Activated CD8-positive, alpha-beta memory T cell treated with anti-CD3 and anti-CD28 coated beads for 4 hours (primary cell): ENCODE data around the gene OVCH1.
"Not testable (repeated sequence)": the region's sequence is repeated elsewhere in the genome, so short reads cannot be mapped to it uniquely, and the experiment has no call there.

Experiments
- DNase-seq, 2 donors: peaks; one replicate each; pipeline ENCODE4 v3.0.0-alpha.2; 2020; ENCODE audit warnings: low read depth in 2 of 2

The OVCH1 gene

DNA sequence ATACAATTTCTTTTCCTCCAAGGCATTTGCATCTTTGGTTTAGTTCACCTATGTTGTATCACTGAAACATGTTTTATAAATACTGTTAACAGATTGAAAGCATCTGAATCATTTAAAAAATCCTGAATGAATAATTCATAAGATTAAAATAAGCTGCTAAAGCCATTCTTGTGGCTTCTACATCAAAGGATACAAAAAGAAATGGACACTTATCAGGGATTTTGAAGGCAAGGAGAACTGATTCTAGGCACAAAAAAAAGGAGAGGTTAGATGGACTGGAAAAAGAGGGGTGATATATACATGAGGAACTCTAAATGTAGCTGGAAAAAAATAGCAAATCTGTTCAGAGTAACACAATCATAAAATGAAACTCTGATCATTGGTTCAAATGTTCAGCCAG, 5.8 kb upstream of the OVCH1 start:
- DNase-seq = no peak

DNA sequence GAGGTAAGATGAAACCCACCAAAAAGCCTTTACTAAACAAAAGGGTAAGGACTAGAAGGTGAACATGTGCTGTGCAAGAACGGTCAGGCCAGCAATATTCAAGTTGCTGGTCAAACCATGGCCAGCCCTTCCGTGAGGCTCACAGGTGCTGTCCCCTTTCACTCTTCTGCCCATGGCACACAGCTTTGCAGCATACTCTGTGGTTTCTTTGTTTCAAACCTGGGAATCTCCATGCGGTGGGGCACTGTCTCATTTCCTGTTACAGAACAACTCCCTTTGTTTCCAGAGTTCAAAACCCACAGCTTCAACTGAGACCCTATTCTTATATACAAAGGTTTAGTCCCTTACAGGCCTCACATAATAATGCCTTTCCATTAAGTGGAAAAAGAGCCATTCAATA, 1.7 kb upstream of the OVCH1 start:
- DNase-seq = no peak

GRCh38 chr12:29492891-29493290, 4.6 kb downstream of the OVCH1 start:
- no peak for DNase-seq

- DNase-seq = no peak
Measured at GRCh38 chr12:29486972-29487371, 10.5 kb downstream of the OVCH1 start.

DNA sequence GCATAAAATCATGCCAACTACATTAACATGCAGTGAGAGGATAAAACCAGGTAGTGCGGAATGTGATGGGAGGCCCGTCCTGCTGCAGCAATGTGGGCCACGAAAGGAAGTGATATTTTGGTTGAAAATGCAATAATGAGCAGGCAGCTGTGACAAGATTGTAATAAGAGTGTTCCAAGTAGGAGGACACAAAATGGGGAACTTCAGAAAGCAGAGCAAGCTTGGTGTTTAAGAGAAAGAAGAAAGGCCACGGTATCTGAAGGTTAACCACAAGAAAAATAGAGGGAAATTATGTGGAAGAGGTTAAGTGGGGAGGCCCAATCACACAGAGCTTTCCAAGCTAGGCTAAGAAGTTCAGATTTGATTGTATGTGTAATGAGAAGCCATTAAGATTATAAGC, 34.3 kb downstream of the OVCH1 start:
- no peak for DNase-seq

- no peak for DNase-seq
Measured at GRCh38 chr12:29460082-29460481, 37.4 kb downstream of the OVCH1 start.

DNA sequence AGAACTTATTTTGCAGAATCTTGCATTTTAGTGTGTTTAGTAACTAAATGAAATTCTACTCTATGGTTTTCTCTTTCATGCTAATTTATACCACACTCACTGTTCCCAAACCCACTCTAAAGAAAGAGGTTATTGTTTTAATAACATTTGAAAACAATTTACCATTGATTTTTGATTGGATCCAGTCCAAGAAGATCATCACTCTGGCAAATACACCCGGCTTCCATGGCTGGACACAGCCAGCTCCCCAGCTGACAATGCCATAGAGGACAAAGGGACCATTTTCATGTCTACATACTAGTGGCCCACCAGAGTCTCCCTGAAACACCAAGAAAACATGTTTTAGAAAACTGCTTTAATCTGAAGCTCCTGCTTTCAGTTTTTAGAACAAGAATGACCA, 42.4 kb downstream of the OVCH1 start:
- DNase-seq = no peak

DNA sequence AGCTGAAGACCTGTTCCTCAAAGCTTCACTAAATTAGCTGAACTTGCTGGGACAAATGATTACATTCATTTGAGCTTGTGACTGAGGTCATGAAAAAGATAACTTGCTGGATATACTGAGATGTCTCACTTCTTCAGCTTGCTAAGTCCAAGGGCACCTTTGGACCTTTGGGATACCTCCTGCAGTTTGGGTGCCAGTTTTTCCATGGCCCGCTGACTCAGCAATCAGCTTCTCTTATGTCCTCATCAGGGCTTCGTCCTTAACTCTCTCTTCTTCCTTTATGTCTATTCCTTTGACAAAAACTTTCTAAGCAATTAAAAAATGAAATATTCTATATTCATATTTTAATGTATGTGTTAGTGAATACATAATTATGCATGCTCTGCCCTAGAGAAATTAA, 45.6 kb downstream of the OVCH1 start:
- no peak for DNase-seq

GRCh38 chr12:29448157-29448556, 49.3 kb downstream of the OVCH1 start:
- DNase-seq = no peak

DNA sequence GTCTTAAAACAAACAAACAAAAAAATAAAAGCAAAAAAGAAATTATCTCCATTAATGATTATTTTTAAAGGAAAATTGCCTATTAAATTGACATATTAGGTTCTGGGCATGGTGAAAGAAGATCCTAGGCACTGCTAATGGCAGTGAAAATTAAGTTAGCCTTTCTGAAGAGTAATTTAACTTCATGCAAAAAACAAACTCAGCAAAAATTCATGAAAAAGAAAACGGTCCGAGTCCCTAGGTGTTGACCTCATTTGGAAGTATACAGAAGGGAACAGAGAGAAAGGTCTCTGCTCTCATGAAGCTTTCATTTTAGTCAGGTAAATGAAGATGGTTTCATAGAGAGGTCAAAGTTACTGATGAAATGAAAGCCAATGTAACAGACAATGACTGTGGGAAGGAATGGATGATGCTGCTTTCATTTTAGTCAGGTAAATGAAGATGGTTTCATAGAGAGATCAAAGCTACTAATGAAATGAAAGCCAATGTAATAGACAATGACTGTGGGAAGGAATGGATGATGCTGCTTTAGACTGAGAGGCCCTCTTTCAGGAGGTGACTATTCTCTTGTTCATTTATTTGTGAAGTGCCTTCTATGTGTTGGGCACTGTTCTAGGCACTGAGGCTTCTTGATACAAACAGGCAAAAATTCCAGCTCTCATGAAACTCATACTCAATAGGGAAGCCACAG, 50.1 kb downstream of the OVCH1 start:
- DNase-seq = no peak

DNA sequence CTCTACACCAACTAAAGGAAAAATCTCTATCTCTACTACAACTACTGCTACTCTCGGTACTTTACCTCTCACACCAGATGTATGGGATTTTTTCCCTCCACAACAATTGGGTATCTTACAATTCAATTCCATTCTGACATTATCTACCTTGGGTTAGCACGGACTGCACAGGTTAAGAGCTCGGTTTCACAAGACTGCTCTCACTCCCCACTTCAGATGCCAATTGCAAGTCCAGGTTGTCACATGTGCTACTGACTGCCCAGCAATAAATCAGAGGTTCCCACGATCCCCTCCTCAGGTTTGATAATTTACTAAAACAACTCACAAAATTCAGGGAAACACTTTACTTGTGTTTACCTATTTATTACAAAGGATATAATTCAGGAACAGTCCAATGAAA, 58.0 kb downstream of the OVCH1 start:
- no peak for DNase-seq

GRCh38 chr12:29438752-29439408, 58.6 kb downstream of the OVCH1 start:
- DNase-seq = no peak

- DNase-seq = no peak
Measured at GRCh38 chr12:29437575-29437974, 59.9 kb downstream of the OVCH1 start.

DNA sequence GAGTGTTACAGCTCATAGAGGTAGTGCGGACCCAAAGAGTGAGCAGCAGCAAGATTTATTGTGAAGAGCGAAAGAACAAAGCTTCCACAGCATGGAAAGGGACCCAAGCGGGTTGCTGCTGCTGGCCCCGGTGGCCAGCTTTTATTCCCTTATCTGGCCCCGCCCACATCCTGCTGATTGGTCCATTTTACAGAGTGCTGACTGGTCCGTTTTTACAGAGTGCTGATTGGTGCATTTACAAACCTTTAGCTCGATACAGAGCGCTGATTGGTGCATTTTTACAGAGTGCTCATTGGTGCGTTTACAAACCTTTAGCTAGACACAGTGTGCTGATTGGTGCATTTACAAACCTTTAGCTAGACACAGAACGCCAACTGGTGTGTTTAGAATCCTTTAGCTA, 60.7 kb downstream of the OVCH1 start:
- DNase-seq = not testable (repeated sequence)

DNA sequence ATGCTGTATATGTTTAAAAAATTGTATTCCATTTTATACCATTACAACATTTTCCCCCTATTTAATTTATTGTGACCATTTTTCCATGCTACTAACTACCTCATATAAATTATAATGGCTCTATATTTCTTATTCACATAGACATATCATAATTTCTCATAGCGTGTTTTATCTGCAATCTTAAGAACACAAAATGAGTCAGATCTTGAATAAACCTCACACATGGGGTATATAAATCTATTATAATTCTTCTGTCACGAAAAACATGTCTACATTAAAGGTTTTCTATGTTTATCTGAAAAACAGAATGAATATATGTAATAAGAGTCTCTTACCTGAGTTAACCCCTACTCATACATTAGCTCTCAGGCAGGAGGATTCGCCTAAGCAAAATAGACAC, 66.0 kb downstream of the OVCH1 start:
- no peak for DNase-seq

DNA sequence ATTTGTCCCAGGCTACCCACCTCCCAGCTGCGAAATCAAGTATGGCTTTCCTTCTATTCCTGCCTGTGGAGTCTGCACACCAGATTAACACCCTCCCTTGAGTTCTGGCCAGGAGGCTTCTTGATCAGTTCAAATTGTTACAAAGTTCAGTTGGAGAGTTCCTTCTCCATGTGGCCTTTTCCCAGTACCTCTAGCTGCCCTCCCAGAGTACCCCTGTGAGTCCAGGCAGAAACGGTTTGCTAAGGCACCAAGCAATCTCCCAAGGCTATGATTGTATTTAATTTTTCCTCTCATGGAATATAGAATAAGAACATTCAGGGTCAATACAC, 66.8 kb downstream of the OVCH1 start:
- DNase-seq = no peak

DNA sequence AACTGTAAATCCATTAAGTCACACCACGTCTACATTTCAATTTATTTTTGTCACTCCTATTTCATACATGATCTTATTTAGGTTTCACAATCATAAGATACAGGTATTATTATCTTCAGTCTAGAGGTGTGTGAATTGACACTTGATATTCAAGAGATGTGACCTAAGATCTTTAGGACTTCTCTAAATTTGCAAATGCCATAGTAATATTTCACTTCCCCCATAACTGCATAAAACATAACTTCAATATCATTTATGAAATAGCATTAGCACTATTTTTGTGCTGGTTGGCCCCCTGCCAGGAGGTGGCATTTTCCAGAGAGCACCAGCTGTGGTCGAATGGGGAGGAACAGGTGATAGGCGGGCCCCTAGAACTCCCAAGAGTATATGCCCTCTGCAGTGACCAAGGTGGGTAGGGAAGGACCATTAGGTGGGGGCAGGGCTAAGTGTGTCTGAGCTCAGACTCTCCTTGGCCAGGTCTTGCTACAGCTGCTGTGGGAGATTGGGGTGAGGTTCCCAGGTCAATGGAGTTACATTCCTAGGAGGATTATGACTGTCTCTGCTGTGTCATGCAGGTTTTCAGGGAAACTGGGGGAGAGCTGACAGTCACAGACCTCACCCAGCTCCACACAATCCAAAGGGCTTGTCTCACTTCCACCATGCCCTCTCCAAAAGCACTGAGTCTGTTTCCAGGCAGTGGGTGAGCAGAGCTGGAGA, 67.3 kb downstream of the OVCH1 start:
- no peak for DNase-seq

DNA sequence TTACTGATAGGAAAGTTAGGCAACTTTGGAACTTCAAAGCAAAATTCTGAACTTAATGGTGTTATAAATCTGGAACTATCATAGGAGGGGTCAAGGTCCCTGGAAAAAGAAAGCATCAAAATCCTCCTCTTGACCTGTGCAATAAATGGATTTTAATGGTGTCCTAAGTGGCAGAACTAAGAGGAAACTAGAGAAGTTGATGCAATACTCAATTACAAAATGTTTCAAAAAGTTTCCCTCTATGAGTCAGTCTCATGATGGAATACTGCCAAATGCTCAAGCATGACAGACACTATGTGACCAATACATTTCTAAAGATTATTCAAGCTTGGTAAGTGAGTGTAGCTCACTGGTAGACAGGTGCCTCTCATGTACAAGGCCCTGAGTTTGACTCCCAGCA, 68.9 kb downstream of the OVCH1 start:
- no peak for DNase-seq

DNA sequence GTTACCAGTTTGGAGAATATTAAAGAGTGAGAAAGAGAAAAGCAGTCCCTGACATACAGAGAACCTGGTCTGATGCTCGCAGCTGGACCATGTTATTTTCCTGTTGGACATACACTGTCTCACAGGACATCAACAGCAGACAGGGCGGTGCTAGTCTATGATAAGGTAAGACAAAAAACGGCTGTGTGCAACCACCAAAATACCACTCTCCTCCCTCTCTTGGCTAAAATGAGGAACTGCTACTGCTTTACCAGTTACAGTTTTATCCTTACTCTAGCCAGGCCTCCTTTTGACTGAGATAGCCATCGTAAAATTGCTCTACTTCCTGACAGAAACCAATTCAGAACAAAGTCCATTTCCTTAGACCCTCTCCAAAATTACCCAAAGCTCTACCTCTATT, 69.5 kb downstream of the OVCH1 start:
- no peak for DNase-seq

DNA sequence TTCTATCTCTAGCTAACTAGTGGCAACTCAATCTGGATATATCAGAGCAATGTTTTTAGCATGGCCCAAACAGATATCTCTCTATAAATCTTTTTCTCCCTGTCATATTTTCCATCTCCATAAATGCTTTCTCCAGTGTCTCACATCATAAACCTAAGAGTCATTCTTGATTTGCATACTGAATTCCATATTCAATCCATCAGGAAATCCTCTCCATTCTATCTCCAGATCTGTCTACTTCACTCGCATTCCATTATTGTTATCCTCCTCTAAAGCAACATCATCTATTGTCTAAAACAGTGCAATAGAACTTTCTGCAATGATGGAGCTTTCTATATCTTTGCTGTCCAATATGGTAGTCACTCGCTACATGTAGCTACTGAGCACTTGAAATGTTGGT, 71.0 kb downstream of the OVCH1 start:
- DNase-seq = no peak

GRCh38 chr12:29425722-29426121, 71.8 kb downstream of the OVCH1 start:
- no peak for DNase-seq

- no peak for DNase-seq
Measured at GRCh38 chr12:29416748-29417147, 80.7 kb downstream of the OVCH1 start.

DNA sequence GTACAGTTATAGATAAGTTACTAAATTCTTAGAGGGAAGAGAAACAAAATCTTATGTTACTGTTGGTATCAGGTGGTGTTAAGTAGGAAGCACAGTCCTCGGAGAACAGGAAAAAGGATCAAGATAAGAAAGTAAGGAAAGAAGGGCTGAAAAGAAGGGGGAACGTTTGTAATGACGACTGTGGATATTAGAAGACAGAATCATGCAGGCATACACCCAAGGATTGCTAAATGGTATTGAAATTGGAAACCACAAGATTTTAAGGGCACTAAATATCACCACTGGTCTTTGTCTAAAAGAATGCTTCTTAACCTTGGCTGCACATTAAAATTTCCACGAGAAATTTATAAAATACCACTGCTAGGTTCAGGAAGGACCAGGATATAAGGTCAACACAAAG, 82.4 kb downstream of the OVCH1 start:
- DNase-seq = no peak
